Pulmonary artery endothelial cell (primary cell): ENCODE data around the gene ABHD16A. TPM values are rescaled to one million over a fixed set of nuclear protein-coding genes. Genes with fewer than 3 reads are reported as not detected.

Source experiments
- DNase-seq: peaks from one replicate; pipeline ENCODE4 v3.0.0-alpha.2; 2011; ENCODE audit warnings: low read depth, low spot score
- total RNA-seq: library from RNA; depleted of rRNA; stranded (reverse); fragments of >200 nt; gene quantifications from 2 replicates; pipeline ENCODE4 v1.2.3, GENCODE V29; 2014

Gene ABHD16A
- 37.3 and 65.3 TPM in 2 replicates for total RNA-seq

GRCh38 chr6:31702819-31703716, at the start of gene ABHD16A:
ABHD16A (minus strand) TSS chr6:31703324; CDS start chr6:31703281, 43 bp downstream.
- peak; percentile 96 for DNase-seq

GRCh38 chr6:31752739-31753319, 49.7 kb upstream of the ABHD16A start:
- no peak for DNase-seq

GRCh38 chr6:31750411-31751022, 47.4 kb upstream of the ABHD16A start:
- DNase-seq = no peak

GRCh38 chr6:31749301-31750036, 46.3 kb upstream of the ABHD16A start:
- no peak for DNase-seq

GRCh38 chr6:31744422-31744821, 41.3 kb upstream of the ABHD16A start:
- DNase-seq = no peak

GRCh38 chr6:31742894-31743293, 39.8 kb upstream of the ABHD16A start:
- no peak for DNase-seq

GRCh38 chr6:31741815-31742214, 38.7 kb upstream of the ABHD16A start:
- no peak for DNase-seq

- no peak for DNase-seq
Measured at GRCh38 chr6:31740397-31741223, 37.5 kb upstream of the ABHD16A start.

GRCh38 chr6:31739639-31740396, 36.7 kb upstream of the ABHD16A start, which contains the start of gene MSH5:
MSH5 (plus strand) TSS chr6:31740005; CDS start chr6:31740467, 462 bp downstream.
- DNase-seq = peak; percentile 97

GRCh38 chr6:31737991-31738979, 35.2 kb upstream of the ABHD16A start:
- DNase-seq = peak; percentile 84

GRCh38 chr6:31737315-31737990, 34.3 kb upstream of the ABHD16A start:
- no peak for DNase-seq

- DNase-seq = no peak
Measured at GRCh38 chr6:31736768-31737314, 33.7 kb upstream of the ABHD16A start.

- no peak for DNase-seq
Measured at GRCh38 chr6:31736021-31736767, 33.1 kb upstream of the ABHD16A start, which contains the start of gene CLIC1. CLIC1 (minus strand) TSS chr6:31736530; CDS start chr6:31736300, 230 bp downstream.

- DNase-seq = no peak
Measured at GRCh38 chr6:31734821-31735406, 31.8 kb upstream of the ABHD16A start.

GRCh38 chr6:31734247-31734820, 31.2 kb upstream of the ABHD16A start:
- no peak for DNase-seq

GRCh38 chr6:31733734-31734133, 30.6 kb upstream of the ABHD16A start:
- DNase-seq = no peak
